ENCODE results near the gene BICD1.
"Not testable (repeated sequence)": the region's sequence is repeated elsewhere in the genome, so short reads cannot be mapped to it uniquely, and the experiment has no call there.

BICD1 gene

DNA sequence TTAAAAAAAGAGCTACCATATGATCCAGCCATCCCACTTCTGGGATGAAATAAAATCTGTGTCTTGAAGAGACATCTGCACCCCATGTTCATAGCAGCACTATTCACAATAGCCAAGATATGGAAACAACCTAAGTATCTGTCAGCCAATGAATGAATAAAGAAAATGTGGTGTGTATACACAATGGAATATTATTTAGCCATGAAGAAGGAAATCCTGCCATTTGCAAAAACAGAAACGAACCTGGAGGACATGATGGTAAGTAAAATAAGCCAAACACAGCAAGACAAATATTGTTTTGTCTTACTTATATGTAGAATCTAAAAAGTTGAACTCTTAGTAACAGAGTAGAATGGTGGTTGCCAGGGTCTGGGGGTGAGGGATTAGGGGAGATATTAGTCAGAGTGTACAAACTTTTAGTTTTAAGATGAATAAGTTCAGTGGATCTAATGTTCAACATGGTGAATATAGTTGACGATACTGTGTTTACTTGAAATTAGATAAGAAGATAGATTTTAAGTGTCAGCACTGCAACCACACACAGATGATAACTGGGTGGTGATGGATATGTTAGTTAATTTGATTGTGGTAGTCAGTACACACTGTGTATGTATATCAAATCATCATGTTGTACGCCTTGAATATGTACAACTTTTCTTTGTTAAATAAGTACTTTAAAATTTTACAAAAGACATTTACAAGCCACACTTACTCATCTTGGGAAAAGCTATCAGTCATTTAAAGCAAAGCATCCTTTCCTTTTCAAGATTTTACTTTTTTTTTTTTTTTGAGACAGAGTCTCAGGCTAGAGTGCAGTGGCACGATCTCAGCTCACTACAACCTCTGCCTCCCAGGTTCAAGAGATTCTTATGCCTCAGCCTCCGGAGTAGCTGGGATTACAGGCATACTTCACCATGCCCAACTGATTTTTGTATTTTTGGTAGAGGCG lies 89.9 kb downstream of the BICD1 start:
- DNase-seq (ENCODE audit: low spot score): no peak

- no peak for DNase-seq (ENCODE audit: low spot score)
Observed at GRCh38 chr12:32197421-32197820, 90.8 kb downstream of the BICD1 start.

DNA sequence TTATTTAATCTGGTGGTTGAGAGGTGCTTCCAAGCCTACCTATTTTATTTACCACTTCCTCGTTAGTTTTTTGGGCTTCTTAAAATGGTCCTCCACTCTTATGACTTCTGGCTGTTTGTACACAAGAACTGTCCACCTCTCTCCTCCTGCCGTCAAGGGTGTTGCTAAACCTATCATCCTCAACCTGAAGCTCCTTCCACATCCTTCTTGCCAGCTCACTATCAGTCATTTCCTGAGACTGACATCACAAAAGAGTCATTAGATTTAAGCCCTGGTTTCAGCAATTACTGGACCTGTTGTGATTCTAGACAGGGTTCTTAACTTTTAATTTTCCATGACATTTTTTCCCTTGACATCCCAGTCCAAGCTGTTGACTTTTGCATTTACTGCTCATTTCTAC lies 91.9 kb downstream of the BICD1 start:
- no peak for DNase-seq (ENCODE audit: low spot score)

- DNase-seq (ENCODE audit: low spot score): no peak
Observed at GRCh38 chr12:32201096-32201495, 94.4 kb downstream of the BICD1 start.

- DNase-seq (ENCODE audit: low spot score): no peak
Observed at GRCh38 chr12:32201976-32202375, 95.3 kb downstream of the BICD1 start.

DNA sequence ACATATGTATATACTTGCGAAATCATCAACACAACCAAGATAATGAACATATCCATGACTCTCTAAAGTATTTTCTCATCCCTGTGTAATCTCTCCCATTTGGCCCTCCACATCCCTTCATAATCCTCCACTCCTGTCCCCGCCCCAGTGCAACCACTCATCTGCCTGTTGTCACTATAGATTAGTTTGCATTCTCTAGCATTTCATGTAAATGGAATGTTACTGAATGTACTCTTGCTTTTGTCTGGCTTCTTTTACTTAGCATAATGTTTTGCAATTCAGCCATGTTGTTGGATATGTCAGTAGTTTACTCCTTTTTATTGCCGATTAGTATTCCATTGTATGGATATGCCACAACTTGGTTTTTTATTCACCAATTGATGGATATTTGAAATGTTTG lies 99.1 kb downstream of the BICD1 start:
- DNase-seq (ENCODE audit: low spot score): no peak

- DNase-seq (ENCODE audit: low spot score): no peak
Observed at GRCh38 chr12:32208355-32208754, 101.7 kb downstream of the BICD1 start.

DNA sequence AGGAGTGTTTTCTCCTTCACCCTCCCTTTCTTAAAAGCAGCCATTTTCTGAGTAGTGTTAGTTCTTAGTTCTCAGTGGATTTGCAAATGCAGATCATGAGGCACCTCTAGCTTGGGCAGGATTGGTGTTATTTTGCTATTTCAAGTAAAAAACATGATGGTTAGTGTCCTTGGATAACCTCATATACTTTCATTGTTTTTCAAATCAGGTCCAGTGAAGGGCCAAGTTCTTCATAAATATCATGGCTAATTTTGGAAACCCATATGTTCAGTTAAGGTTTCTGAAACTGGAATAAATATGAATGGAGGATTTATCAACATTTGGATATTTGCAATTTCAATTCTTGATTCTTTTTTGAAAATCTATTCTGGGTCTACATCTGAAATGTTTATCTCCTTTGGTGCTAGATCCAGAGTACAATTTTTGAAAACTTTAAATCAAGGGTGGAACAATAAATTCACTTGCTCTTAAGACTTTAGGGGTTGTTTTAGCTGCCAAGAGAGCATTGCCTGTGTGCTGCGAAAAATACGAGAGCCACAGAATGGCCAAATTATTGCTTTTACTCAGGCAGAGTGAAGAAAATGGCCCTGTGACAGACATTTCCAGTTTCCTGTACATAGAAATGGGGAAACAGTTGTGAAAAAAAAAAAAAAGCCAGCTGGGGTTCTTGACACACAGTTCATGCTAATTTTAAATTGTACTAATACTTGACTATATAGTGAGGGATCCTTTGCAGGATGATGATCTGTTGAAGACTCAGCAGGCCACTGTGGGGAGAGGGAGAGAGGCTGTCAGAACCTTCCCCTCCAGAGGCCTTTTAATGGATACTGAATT lies 104.6 kb downstream of the BICD1 start:
- no peak for DNase-seq (ENCODE audit: low spot score)

DNA sequence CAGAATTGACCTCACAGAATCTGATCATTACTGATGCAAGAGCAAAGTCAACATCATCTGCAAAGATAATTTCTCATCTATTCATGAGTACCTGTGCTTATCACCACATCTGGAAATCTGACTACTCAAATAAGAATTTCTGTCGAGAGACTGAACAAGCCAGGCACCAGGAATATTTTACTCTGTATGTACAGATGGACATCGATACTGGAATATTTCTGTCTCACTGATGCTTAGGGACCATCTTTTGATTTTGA lies 105.2 kb downstream of the BICD1 start:
- DNase-seq (ENCODE audit: low spot score): no peak

- DNase-seq (ENCODE audit: low spot score): no peak
Observed at GRCh38 chr12:32214723-32215122, 108.1 kb downstream of the BICD1 start.

GRCh38 chr12:32217354-32218310 lies 111.0 kb downstream of the BICD1 start:
- peak; percentile 60 for DNase-seq (ENCODE audit: low spot score)

GRCh38 chr12:32223941-32224340 lies 117.3 kb downstream of the BICD1 start:
- DNase-seq (ENCODE audit: low spot score): no peak

- no peak for DNase-seq (ENCODE audit: low spot score)
Observed at GRCh38 chr12:32226768-32227167, 120.1 kb downstream of the BICD1 start.

- no peak for DNase-seq (ENCODE audit: low spot score)
Observed at GRCh38 chr12:32229971-32230612, 123.4 kb downstream of the BICD1 start.

GRCh38 chr12:32230613-32230993 lies 124.0 kb downstream of the BICD1 start:
- DNase-seq (ENCODE audit: low spot score): no peak

GRCh38 chr12:32231361-32231760 lies 124.7 kb downstream of the BICD1 start:
- DNase-seq (ENCODE audit: low spot score): not testable (repeated sequence)

DNA sequence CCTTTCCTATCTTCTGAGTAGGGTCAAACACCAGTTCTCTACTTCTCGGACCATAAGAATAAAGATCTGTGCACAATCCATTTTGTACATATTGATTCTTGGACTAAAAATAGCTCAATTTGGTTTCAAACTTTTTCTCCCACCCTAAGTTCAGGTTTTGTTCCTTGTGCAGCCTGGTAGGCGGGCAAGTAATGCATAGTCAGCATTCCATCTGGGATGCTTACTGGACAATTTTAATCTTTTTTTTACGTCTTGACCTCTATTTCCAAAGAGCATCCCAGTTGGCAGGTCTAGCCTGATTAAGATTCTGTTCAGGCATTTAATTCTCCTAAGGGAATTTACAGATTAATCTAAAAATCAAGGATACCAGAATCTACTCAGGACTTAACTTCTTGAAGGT lies 126.9 kb downstream of the BICD1 start:
- no peak for DNase-seq (ENCODE audit: low spot score)

DNA sequence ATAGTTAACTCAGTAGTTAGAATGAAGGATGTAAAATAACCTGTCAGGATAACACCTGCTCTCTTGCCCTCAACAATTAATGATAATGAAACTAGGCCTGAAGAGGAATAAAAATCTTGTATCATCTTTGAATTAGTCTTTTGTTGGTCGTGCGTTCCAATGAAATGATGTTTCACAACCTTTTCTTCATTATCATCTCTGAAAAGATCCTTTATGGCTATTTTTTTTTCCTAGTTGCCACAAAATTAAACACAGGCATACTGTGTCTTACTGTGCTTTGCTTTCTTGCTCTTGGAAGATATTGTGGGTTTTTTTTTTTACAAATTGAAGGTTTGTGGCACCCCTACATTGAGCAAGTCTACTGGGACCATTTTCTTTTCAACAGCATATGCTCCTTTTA lies 128.6 kb downstream of the BICD1 start:
- no peak for DNase-seq (ENCODE audit: low spot score)

GRCh38 chr12:32240162-32240561 lies 133.5 kb downstream of the BICD1 start:
- DNase-seq (ENCODE audit: low spot score): no peak

DNA sequence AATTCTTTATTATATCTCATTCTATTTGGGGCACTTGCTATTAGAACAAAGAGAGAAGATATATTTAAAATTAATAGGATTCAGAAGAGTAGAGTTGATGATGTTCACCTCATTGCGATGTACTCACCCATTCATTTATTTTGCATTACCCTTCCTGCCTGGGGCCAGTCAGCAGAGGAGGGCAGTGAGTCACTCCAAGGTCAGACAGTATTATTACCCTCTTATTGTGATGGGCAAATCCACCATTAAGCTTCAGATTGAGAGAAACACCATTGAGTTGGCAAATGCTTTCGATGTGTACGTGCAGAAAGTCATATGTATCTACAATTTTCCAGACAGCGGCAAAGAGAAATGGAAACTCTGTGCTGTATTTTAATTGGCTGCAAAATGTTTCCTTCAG lies 134.2 kb downstream of the BICD1 start:
- no peak for DNase-seq (ENCODE audit: low spot score)

DNA sequence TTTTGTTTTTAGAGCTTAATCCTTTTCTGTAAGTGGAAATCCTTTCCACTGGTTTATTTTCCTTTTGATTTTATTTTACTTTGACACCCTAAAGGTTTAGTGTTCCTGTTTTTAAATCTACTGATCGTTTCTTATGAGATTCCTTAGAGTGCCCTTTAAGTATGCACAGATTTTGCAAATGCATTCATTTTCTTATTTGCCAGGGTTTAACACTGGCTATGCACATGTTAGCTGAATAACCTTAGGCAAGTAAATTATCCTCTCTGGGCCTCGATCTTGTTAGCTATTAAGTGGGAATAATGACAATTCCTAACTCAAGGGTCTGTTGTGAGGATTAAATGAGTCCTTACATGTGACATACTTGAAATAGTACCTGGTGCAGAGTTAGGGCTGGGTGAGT lies 136.0 kb downstream of the BICD1 start:
- DNase-seq (ENCODE audit: low spot score): no peak

Data from AG08396 (cell line).